ENCODE results near the gene FBXO15. TPM values are rescaled to one million over a fixed set of nuclear protein-coding genes. Genes with fewer than 3 reads are reported as not detected.

FBXO15 gene
- polyA plus RNA-seq, 1 donor from 2014 or later = 6.1 TPM

GRCh38 chr18:74131124-74131523 is 16.5 kb downstream of the FBXO15 start:
- no peaks in the 10 kb centered on the region for H3K27me3 ChIP-seq (ENCODE audit: insufficient read depth, low read depth, low read length)
- H3K36me3 ChIP-seq (ENCODE audit: insufficient read depth, low read length) = no peaks in the 10 kb centered on the region
- H3K4me3 ChIP-seq (ENCODE audit: low read length) = no peak overlapping the region
- H3K9me2 ChIP-seq (ENCODE audit: insufficient read depth, low read length) = no peaks in the 10 kb centered on the region
- TF ChIP-seq REST (IDR thresholded peaks at IDR 0.05; ENCODE audit: borderline replicate concordance) = no peak
- no peak for TF ChIP-seq EZH2 (IDR thresholded peaks at IDR 0.05; ENCODE audit: borderline replicate concordance, insufficient read depth, low read length, poor library complexity, severe bottlenecking)
- TF ChIP-seq POLR2AphosphoS5 (IDR thresholded peaks at IDR 0.05) = no peak
- TF ChIP-seq RAD21 (conservative IDR thresholded peaks at IDR 0.05) = no peak
- TF ChIP-seq TAF1 (IDR thresholded peaks at IDR 0.05; ENCODE audit: low read depth) = no peak
- no peak for TF ChIP-seq CTCF (IDR thresholded peaks at IDR 0.05; ENCODE audit: poor library complexity, severe bottlenecking)
- no peak for TF ChIP-seq MXI1 (conservative IDR thresholded peaks at IDR 0.05; ENCODE audit: poor library complexity, severe bottlenecking)
- no peak for TF ChIP-seq EP300 (conservative IDR thresholded peaks at IDR 0.05; ENCODE audit: poor library complexity, severe bottlenecking)
- TF ChIP-seq SMC3 (conservative IDR thresholded peaks at IDR 0.05; ENCODE audit: poor library complexity) = no peak
- no peak overlapping the region for H3K4me2 ChIP-seq (ENCODE audit: low read length)
- no peaks in the 10 kb centered on the region for H3K9me3 ChIP-seq (ENCODE audit: low read length)
- no peaks in the 10 kb centered on the region for H3F3A ChIP-seq (ENCODE audit: insufficient read depth, low read length, poor library complexity, severe bottlenecking)
- H4K20me1 ChIP-seq (ENCODE audit: insufficient read depth) = no peaks in the 10 kb centered on the region
- no peak overlapping the region for H2AFZ ChIP-seq (ENCODE audit: low read depth, low read length)
- no peak overlapping the region for H3K9ac ChIP-seq (ENCODE audit: low read length)
- no peak overlapping the region for H3K27ac ChIP-seq (ENCODE audit: low read length)
- no peaks in the 10 kb centered on the region for H3K79me2 ChIP-seq (replicated peaks; ENCODE audit: insufficient read depth, low read length)

GRCh38 chr18:74128159-74128558 is 19.5 kb downstream of the FBXO15 start:
- Histone ChIP-seq H3K9me3 (ENCODE audit: low read length) (no peaks in the 10 kb centered on the region), H4K20me1 (ENCODE audit: insufficient read depth) (no peaks in the 10 kb centered on the region), H3K9ac (ENCODE audit: low read length) (no peak overlapping the region), H3K27me3 (ENCODE audit: insufficient read depth, low read depth, low read length) (no peaks in the 10 kb centered on the region), H3F3A (ENCODE audit: insufficient read depth, low read length, poor library complexity, severe bottlenecking) (no peaks in the 10 kb centered on the region), H3K4me2 (ENCODE audit: low read length) (no peak overlapping the region), H3K4me3 (ENCODE audit: low read length) (no peak overlapping the region), H3K9me2 (ENCODE audit: insufficient read depth, low read length) (no peaks in the 10 kb centered on the region), H2AFZ (ENCODE audit: low read depth, low read length) (no peak overlapping the region), H3K36me3 (ENCODE audit: insufficient read depth, low read length) (no peaks in the 10 kb centered on the region), H3K79me2 (replicated peaks; ENCODE audit: insufficient read depth, low read length) (no peaks in the 10 kb centered on the region), H3K27ac (ENCODE audit: low read length) (no peak overlapping the region)
- TF ChIP-seq REST (IDR thresholded peaks at IDR 0.05; ENCODE audit: borderline replicate concordance) (no peak), EP300 (conservative IDR thresholded peaks at IDR 0.05; ENCODE audit: poor library complexity, severe bottlenecking) (no peak), EZH2 (IDR thresholded peaks at IDR 0.05; ENCODE audit: borderline replicate concordance, insufficient read depth, low read length, poor library complexity, severe bottlenecking) (no peak), SMC3 (conservative IDR thresholded peaks at IDR 0.05; ENCODE audit: poor library complexity) (no peak), RAD21 (conservative IDR thresholded peaks at IDR 0.05) (no peak), CTCF (IDR thresholded peaks at IDR 0.05; ENCODE audit: poor library complexity, severe bottlenecking) (no peak), MXI1 (conservative IDR thresholded peaks at IDR 0.05; ENCODE audit: poor library complexity, severe bottlenecking) (no peak), POLR2AphosphoS5 (IDR thresholded peaks at IDR 0.05) (no peak), TAF1 (IDR thresholded peaks at IDR 0.05; ENCODE audit: low read depth) (no peak)

Measured in neural cell (in vitro differentiated cells).